ENCODE results near the gene NOXO1. TPM values are rescaled to one million over a fixed set of nuclear protein-coding genes. Genes with fewer than 3 reads are reported as not detected.

Gene NOXO1
- total and polyA plus RNA-seq, 10 of the 15 experiments (the other 5 are each of a cell fraction or from before 2014, with no cell fraction given): 0.09 to 0.76 (median 0.26) TPM; not detected in 4

DNA sequence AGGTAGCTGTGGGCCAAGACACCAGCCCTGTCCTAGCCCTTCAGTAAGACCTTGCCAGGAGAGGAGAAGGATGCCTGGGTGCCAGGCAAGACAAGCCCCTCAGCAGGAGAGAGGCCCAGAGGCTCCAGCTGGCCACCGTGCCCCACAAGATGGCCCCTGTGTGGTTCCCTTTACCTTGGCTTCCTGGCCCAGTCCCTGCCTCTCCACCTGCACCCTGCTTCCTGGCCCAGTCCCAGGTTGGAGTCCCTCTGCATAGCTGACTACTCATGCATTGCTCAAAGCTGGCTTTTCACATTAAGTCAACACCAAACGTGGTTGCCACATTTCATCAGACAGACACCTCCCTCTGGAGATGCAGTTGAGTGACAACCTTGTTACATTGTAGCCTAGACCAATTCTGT lies 12.5 kb upstream of the NOXO1 start:
- ATAC-seq (no peak), DNase-seq (ENCODE audit: low read depth, low spot score) (no peak), FAIRE-seq (peak; percentile 23)
- H4K20me1 ChIP-seq (ENCODE audit: control insufficient read depth, insufficient read depth): no peaks in the 10 kb centered on the region
- 0% methylated on average over 2 of the region's 2 CpGs for WGBS (ENCODE audit: insufficient coverage, insufficient replicate concordance, low lambda C conversion rate, missing lambda C conversion rate)
- BruUV-seq (replicated peaks): no TSS peak
- in situ Hi-C loops (cut with MboI): no loop called here
- H3K79me2 ChIP-seq (ENCODE audit: control insufficient read depth, insufficient read depth, low read length): no peaks in the 10 kb centered on the region
- H3K4me1 ChIP-seq (ENCODE audit: control insufficient read depth, insufficient read depth, low read length): peaks cover 26% of the 10 kb centered on the region
- peaks cover 3 to 4% of the 10 kb centered on the region in 2 experiments; a peak in 3 of 4 replicates for H3K36me3 ChIP-seq (ENCODE audit: control insufficient read depth in 2 of 2, insufficient read depth in 2 of 2, low read length in 1 of 2)
- TF ChIP-seq PML (IDR thresholded peaks at IDR 0.05; ENCODE audit: low read length) (no peak), MYC (IDR thresholded peaks at IDR 0.05; ENCODE audit: insufficient read depth, insufficient read length, insufficient replicate concordance, low read length, severe bottlenecking) (no peak)
- TF ChIP-seq, protein P1, sequence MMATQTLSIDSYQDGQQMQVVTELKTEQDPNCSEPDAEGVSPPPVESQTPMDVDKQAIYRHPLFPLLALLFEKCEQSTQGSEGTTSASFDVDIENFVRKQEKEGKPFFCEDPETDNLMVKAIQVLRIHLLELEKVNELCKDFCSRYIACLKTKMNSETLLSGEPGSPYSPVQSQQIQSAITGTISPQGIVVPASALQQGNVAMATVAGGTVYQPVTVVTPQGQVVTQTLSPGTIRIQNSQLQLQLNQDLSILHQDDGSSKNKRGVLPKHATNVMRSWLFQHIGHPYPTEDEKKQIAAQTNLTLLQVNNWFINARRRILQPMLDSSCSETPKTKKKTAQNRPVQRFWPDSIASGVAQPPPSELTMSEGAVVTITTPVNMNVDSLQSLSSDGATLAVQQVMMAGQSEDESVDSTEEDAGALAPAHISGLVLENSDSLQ (IDR thresholded peaks at IDR 0.05): peak; percentile 83
- TF ChIP-seq, protein P2, sequence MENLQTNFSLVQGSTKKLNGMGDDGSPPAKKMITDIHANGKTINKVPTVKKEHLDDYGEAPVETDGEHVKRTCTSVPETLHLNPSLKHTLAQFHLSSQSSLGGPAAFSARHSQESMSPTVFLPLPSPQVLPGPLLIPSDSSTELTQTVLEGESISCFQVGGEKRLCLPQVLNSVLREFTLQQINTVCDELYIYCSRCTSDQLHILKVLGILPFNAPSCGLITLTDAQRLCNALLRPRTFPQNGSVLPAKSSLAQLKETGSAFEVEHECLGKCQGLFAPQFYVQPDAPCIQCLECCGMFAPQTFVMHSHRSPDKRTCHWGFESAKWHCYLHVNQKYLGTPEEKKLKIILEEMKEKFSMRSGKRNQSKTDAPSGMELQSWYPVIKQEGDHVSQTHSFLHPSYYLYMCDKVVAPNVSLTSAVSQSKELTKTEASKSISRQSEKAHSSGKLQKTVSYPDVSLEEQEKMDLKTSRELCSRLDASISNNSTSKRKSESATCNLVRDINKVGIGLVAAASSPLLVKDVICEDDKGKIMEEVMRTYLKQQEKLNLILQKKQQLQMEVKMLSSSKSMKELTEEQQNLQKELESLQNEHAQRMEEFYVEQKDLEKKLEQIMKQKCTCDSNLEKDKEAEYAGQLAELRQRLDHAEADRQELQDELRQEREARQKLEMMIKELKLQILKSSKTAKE (IDR thresholded peaks at IDR 0.05; ENCODE audit: low read depth, poor library complexity, severe bottlenecking): no peak
- ChIA-PET RAD21 (ENCODE audit: unreplicated experiment) (no interaction called here), CTCF (interaction anchor here (6.5 kb wide), 1 partner anchor 10 kb away, joined by 54 read pairs; no protein-coding TSS in a partner anchor), POLR2A (interaction anchor here (0.5 to 2.7 kb wide), 2 partner anchors 10 to 256 kb away, joined by 10 read pairs; no protein-coding TSS in a partner anchor), SMC1A (ENCODE audit: uncharacterized antibody, unreplicated experiment) (no interaction called here)
- H3K4me2 ChIP-seq (ENCODE audit: control insufficient read depth, insufficient read depth): no peak overlapping the region
- no peak overlapping the region for H3K9ac ChIP-seq (ENCODE audit: control insufficient read depth, insufficient read depth, low read length)
- peaks cover 1% of the 10 kb centered on the region; the same call in 1 of the 3 replicates for H3K9me3 ChIP-seq (replicated peaks; ENCODE audit: control insufficient read depth, insufficient read depth, low read length)
- intact Hi-C loops (cut with micrococcal nuclease; ENCODE audit: unreplicated experiment): no loop called here
- no peaks in the 10 kb centered on the region for H3K27me3 ChIP-seq (replicated peaks in 1 of 2; ENCODE audit: control insufficient read depth in 2 of 2, insufficient read depth in 2 of 2, low read length in 1 of 2)
- no peak overlapping the region for H2AFZ ChIP-seq (ENCODE audit: control insufficient read depth, low read depth, low read length)
- no peak overlapping the region for H3K4me3 ChIP-seq
- no peak overlapping the region for H3K27ac ChIP-seq (ENCODE audit: control insufficient read depth, insufficient read depth)

All from GM12878 (cell line).